GM12874 (cell line): ENCODE measurements around the gene MTHFD1L.

Source experiments
- CTCF ChIP-seq: IDR thresholded peaks from 2 replicates; pipeline ENCODE4 v1.5.1; 2011; ENCODE audit warnings: low read depth, mild to moderate bottlenecking, control low read depth, low read length, moderate library complexity; ENCODE audit not compliant: insufficient read depth

Gene MTHFD1L

GRCh38 chr6:151060096-151060765 lies 194.7 kb downstream of the MTHFD1L start:
- TF ChIP-seq CTCF: no peak

GRCh38 chr6:151060766-151061531 lies 195.4 kb downstream of the MTHFD1L start:
- TF ChIP-seq CTCF: no peak

- no peak for TF ChIP-seq CTCF
Observed at GRCh38 chr6:151063352-151063751, 197.8 kb downstream of the MTHFD1L start.

GRCh38 chr6:151063842-151064647 lies 198.5 kb downstream of the MTHFD1L start:
- TF ChIP-seq CTCF: no peak

GRCh38 chr6:151065027-151065815 lies 199.7 kb downstream of the MTHFD1L start:
- no peak for TF ChIP-seq CTCF

- no peak for TF ChIP-seq CTCF
Observed at GRCh38 chr6:151067684-151068596, 202.4 kb downstream of the MTHFD1L start.
